CD8-positive, alpha-beta memory T cell (primary cell): ENCODE results near the gene MVP. TPM values are rescaled to one million over a fixed set of nuclear protein-coding genes. Genes with fewer than 3 reads are reported as not detected.
A peak's percentile ranks its signal among the peaks of the same experiment; 100 is the strongest.
"Not testable (repeated sequence)": the region's sequence is repeated elsewhere in the genome, so short reads cannot be mapped to it uniquely, and the experiment has no call there.

Source experiments
- CTCF ChIA-PET: fragments of 350-600 bp; sonication (Branson Sonifier 250); formaldehyde crosslinking; loops from one replicate; lab custom pipeline; 2021; ENCODE audit warnings: antibody characterized with exemption; lab: Charles Lee
- POLR2A ChIA-PET: fragments of 350-600 bp; sonication (Branson Sonifier 250); formaldehyde crosslinking; loops from one replicate; lab custom pipeline; 2021; ENCODE audit warnings: antibody characterized with exemption; lab: Charles Lee
- DNase-seq, 5 donors: peaks; one replicate each; pipeline versions ENCODE4 v3.0.0 to v3.0.0-alpha.2; 2020 to 2022; ENCODE audit warnings: mixed read lengths in 1 of 5
- H3K27ac ChIP-seq: one replicate; pipeline ENCODE4 v1.7.0; 2013; ENCODE audit warnings: low read depth, mild to moderate bottlenecking, low read length, moderate library complexity
- H3K27me3 ChIP-seq: 2 replicates; pipeline ENCODE4 v1.7.0; 2013; ENCODE audit warnings: low read length, mild to moderate bottlenecking; ENCODE audit not compliant: insufficient read depth, poor library complexity, severe bottlenecking
- H3K36me3 ChIP-seq: 2 replicates; pipeline ENCODE4 v1.7.0; 2013; ENCODE audit warnings: mild to moderate bottlenecking, low read length, moderate library complexity; ENCODE audit not compliant: insufficient read depth
- H3K4me1 ChIP-seq: 2 replicates; pipeline ENCODE4 v1.7.0; 2013; ENCODE audit warnings: mild to moderate bottlenecking, low read length, moderate library complexity; ENCODE audit not compliant: insufficient read depth
- H3K4me3 ChIP-seq: 2 replicates; pipeline ENCODE4 v1.7.0; 2013; ENCODE audit warnings: mild to moderate bottlenecking, low read length
- H3K9me3 ChIP-seq: 2 replicates; pipeline ENCODE4 v1.7.0; 2013; ENCODE audit warnings: mild to moderate bottlenecking, low read length
- H3K27ac Mint-ChIP-seq, 8 donors: one replicate each; pipeline ENCODE4 v1.8.0; 2020 to 2021; ENCODE audit warnings: mixed read lengths in 8 of 8, mild to moderate bottlenecking in 6 of 8, inconsistent platforms in 3 of 8, moderate library complexity in 3 of 8
- H3K27me3 Mint-ChIP-seq, 2 donors: one replicate each; pipeline ENCODE4 v1.8.0; 2020 to 2021; ENCODE audit warnings: mixed read lengths in 2 of 2, mild to moderate bottlenecking in 1 of 2, moderate library complexity in 1 of 2
- H3K36me3 Mint-ChIP-seq, 3 donors: one replicate each; pipeline ENCODE4 v1.8.0; 2020 to 2021; ENCODE audit warnings: mixed read lengths in 3 of 3, inconsistent platforms in 1 of 3, mild to moderate bottlenecking in 1 of 3
- H3K4me1 Mint-ChIP-seq, 3 donors: one replicate each; pipeline ENCODE4 v1.8.0; 2020 to 2021; ENCODE audit warnings: mixed read lengths in 3 of 3, inconsistent platforms in 1 of 3, mild to moderate bottlenecking in 1 of 3
- H3K4me3 Mint-ChIP-seq, 7 donors: one replicate each; pipeline ENCODE4 v1.8.0; 2020 to 2021; ENCODE audit warnings: mixed read lengths in 7 of 7, mild to moderate bottlenecking in 6 of 7, moderate library complexity in 4 of 7, inconsistent platforms in 2 of 7
- H3K9me3 Mint-ChIP-seq, 5 donors: one replicate each; pipeline ENCODE4 v1.8.0; 2020 to 2022; ENCODE audit warnings: mixed read lengths in 5 of 5, mild to moderate bottlenecking in 3 of 5, moderate library complexity in 2 of 5, inconsistent platforms in 1 of 5
- polyA plus RNA-seq: library from polyadenylated mRNA; unstranded; fragments of 300-500 nt; fragmentation: Illumina TruSeq; gene quantifications from one replicate; pipeline ENCODE4 v1.2.3, GENCODE V29; 2021
- total RNA-seq, 2 experiments: library from RNA; stranded (reverse); gene quantifications; one replicate each; pipeline ENCODE4 v1.2.3, GENCODE V29; 2021

The MVP gene
- total RNA-seq: 10 to 100 TPM; 54.5 to 55.4 TPM
- polyA plus RNA-seq: 155 TPM

GRCh38 chr16:29820271-29820701, at the start of gene MVP:
Gene MVP (plus strand): TSS chr16:29820462. CDS start chr16:29830550, 10,088 bp downstream.
- POLR2A ChIA-PET: interaction anchor here (0.7 to 3.1 kb wide), 7 partner anchors 10 to 120 kb away, joined by 3 to 17 read pairs (median 6); partner anchors contain the start of genes KIF22 and MAZ
- Histone ChIP-seq H3K4me3 (peak within 1 kb of the TSS; percentile 79), H3K27me3 (no peaks in the 10 kb centered on the region), H3K27ac (peak within 1 kb of the TSS; percentile 60), H3K4me1 (peaks cover 79% of the 10 kb centered on the region), H3K9me3 (no peaks in the 10 kb centered on the region), H3K36me3 (peaks cover 15% of the 10 kb centered on the region)
- Mint-ChIP-seq H3K4me3 (peak within 1 kb of the TSS; percentile 93 to 99 (median 96)), H3K4me1 (peaks cover 58 to 79% (median 70%) of the 10 kb centered on the region in 3 donors), H3K27ac (peak within 1 kb of the TSS; percentile 72 to 98 (median 94)), H3K27me3 (peaks cover 0 to 2% of the 10 kb centered on the region in 2 donors), H3K36me3 (peaks cover 0 to 42% (median 6%) of the 10 kb centered on the region in 3 donors), H3K9me3 (no peaks in the 10 kb centered on the region)
- DNase-seq: peak in 2 of 5 donors; percentile 37 to 50
- CTCF ChIA-PET: interaction anchor here (0.7 to 8.7 kb wide), 7 partner anchors 8 to 144 kb away, joined by 3 to 92 read pairs (median 6); partner anchors contain the start of gene MAZ

GRCh38 chr16:29772330-29772729, 47.9 kb upstream of the MVP start:
- H3K9me3 Mint-ChIP-seq, CTCF ChIA-PET, H3K27me3 Mint-ChIP-seq, H3K27ac ChIP-seq, POLR2A ChIA-PET, H3K36me3 Mint-ChIP-seq, DNase-seq, H3K9me3 ChIP-seq, H3K36me3 ChIP-seq, H3K4me1 ChIP-seq, H3K27me3 ChIP-seq, H3K4me3 ChIP-seq, H3K4me1 Mint-ChIP-seq, H3K4me3 Mint-ChIP-seq: not testable (repeated sequence)
- peak overlapping the region in 2 of 8 donors; percentile 13 to 41 for H3K27ac Mint-ChIP-seq

GRCh38 chr16:29774730-29775129, 45.5 kb upstream of the MVP start:
- POLR2A ChIA-PET: interaction anchor here (0.6 to 0.7 kb wide), 2 partner anchors 20 to 41 kb away, joined by 6 read pairs; no protein-coding TSS in a partner anchor
- Histone ChIP-seq H3K4me3 (no peak overlapping the region), H3K9me3 (no peaks in the 10 kb centered on the region), H3K27ac (no peak overlapping the region), H3K36me3 (no peaks in the 10 kb centered on the region), H3K4me1 (no peaks in the 10 kb centered on the region), H3K27me3 (no peaks in the 10 kb centered on the region)
- Mint-ChIP-seq H3K27ac (peak overlapping the region in 1 of 8 donors; percentile 59), H3K9me3 (no peaks in the 10 kb centered on the region), H3K36me3 (peaks cover 0 to 2% (median 0%) of the 10 kb centered on the region in 3 donors), H3K4me3 (no peak overlapping the region), H3K4me1 (peaks cover 0 to 4% (median 3%) of the 10 kb centered on the region in 3 donors), H3K27me3 (no peaks in the 10 kb centered on the region)
- CTCF ChIA-PET: interaction anchor here (1.1 to 1.7 kb wide), 3 partner anchors 10 to 258 kb away, joined by 3 to 5 read pairs (median 4); no protein-coding TSS in a partner anchor
- DNase-seq: peak in 1 of 5 donors; percentile 8

- Histone ChIP-seq H3K4me3 (no peak overlapping the region), H3K27me3 (no peaks in the 10 kb centered on the region), H3K9me3 (no peaks in the 10 kb centered on the region), H3K4me1 (no peaks in the 10 kb centered on the region), H3K36me3 (no peaks in the 10 kb centered on the region), H3K27ac (no peak overlapping the region)
- Mint-ChIP-seq H3K9me3 (no peaks in the 10 kb centered on the region), H3K4me1 (peaks cover 0 to under 1% (median 0%) of the 10 kb centered on the region in 3 donors), H3K27me3 (peaks cover 0 to 2% of the 10 kb centered on the region in 2 donors), H3K36me3 (no peaks in the 10 kb centered on the region), H3K27ac (peak overlapping the region in 1 of 8 donors; percentile 51), H3K4me3 (no peak overlapping the region)
- ChIA-PET POLR2A (no interaction called here), CTCF (interaction anchor here (1.1 to 1.7 kb wide), 2 partner anchors 9 to 256 kb away, joined by 4 to 5 read pairs; no protein-coding TSS in a partner anchor)
- DNase-seq: peak in 1 of 5 donors; percentile 13
Observed at GRCh38 chr16:29775742-29776408, 44.4 kb upstream of the MVP start.

GRCh38 chr16:29777576-29778350, 42.5 kb upstream of the MVP start, which contains the start of gene ZG16:
Gene ZG16 (plus strand): TSS chr16:29778256. CDS start chr16:29779267, 1,011 bp downstream.
- Histone ChIP-seq H3K27me3 (no peaks in the 10 kb centered on the region), H3K4me1 (no peaks in the 10 kb centered on the region), H3K9me3 (no peaks in the 10 kb centered on the region), H3K27ac (no peak within 1 kb of the TSS), H3K4me3 (no peak within 1 kb of the TSS), H3K36me3 (no peaks in the 10 kb centered on the region)
- no peaks in the 10 kb centered on the region for H3K9me3 Mint-ChIP-seq
- CTCF ChIA-PET: interaction anchor here (0.8 to 1.8 kb wide), 5 partner anchors 9 to 76 kb away, joined by 3 to 6 read pairs (median 3); partner anchors contain the start of gene KIF22
- H3K27me3 Mint-ChIP-seq: peaks cover 0 to 2% of the 10 kb centered on the region in 2 donors
- H3K4me3 Mint-ChIP-seq: no peak within 1 kb of the TSS
- H3K27ac Mint-ChIP-seq: peak within 1 kb of the TSS in 3 of 8 donors; percentile 27 to 57 (median 51)
- peaks cover 0 to 2% (median 0%) of the 10 kb centered on the region in 3 donors for H3K36me3 Mint-ChIP-seq
- peaks cover 0 to 5% (median 0%) of the 10 kb centered on the region in 3 donors for H3K4me1 Mint-ChIP-seq
- POLR2A ChIA-PET: interaction anchor here (0.6 kb wide), 1 partner anchor 36 kb away, joined by 5 read pairs; no protein-coding TSS in a partner anchor
- peak in 1 of 5 donors; percentile 10 for DNase-seq

DNA sequence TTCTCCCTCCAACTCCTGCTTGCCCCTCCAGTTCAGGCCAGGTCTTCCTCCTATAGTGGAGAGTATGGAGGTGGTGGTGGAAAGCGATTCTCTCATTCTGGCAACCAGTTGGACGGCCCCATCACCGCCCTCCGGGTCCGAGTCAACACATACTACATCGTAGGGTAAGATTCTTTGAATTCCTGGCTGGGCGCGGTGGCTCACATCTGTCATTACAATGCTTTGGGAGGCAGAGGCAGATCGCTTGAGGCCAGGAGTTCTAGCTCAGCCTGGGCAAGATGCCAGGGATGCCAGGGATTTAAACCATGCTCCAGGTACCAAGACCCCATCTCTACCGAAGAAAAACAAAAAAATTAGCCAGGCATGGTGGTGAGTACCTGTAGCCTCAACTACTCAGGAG, 40.8 kb upstream of the MVP start:
- no peak overlapping the region for H3K27ac ChIP-seq
- H3K27me3 Mint-ChIP-seq: peaks cover 0 to 2% of the 10 kb centered on the region in 2 donors
- peaks cover 3 to 13% (median 5%) of the 10 kb centered on the region in 3 donors for H3K4me1 Mint-ChIP-seq
- H3K9me3 Mint-ChIP-seq: no peaks in the 10 kb centered on the region
- H3K36me3 ChIP-seq: no peaks in the 10 kb centered on the region
- no peak overlapping the region for H3K27ac Mint-ChIP-seq
- ChIA-PET POLR2A (no interaction called here), CTCF (interaction anchor here (0.9 to 1.8 kb wide), 2 partner anchors 11 to 14 kb away, joined by 3 to 6 read pairs; partner anchors contain the start of gene KIF22)
- H3K4me3 ChIP-seq: no peak overlapping the region
- H3K36me3 Mint-ChIP-seq: peaks cover 0 to 2% (median 0%) of the 10 kb centered on the region in 3 donors
- no peaks in the 10 kb centered on the region for H3K27me3 ChIP-seq
- H3K4me1 ChIP-seq: peaks cover 2% of the 10 kb centered on the region
- no peak overlapping the region for H3K4me3 Mint-ChIP-seq
- no peaks in the 10 kb centered on the region for H3K9me3 ChIP-seq
- no peak for DNase-seq

GRCh38 chr16:29783094-29783953, 36.9 kb upstream of the MVP start:
- H3K36me3 ChIP-seq, H3K4me3 Mint-ChIP-seq, H3K9me3 Mint-ChIP-seq, H3K9me3 ChIP-seq, H3K27me3 ChIP-seq, H3K27ac ChIP-seq, H3K4me3 ChIP-seq, H3K36me3 Mint-ChIP-seq, H3K27me3 Mint-ChIP-seq: not testable (repeated sequence)
- DNase-seq: peak in 1 of 5 donors; percentile 13
- ChIA-PET CTCF (interaction anchor here (5.1 kb wide), 1 partner anchor 83 kb away, joined by 53 read pairs; no protein-coding TSS in a partner anchor), POLR2A (interaction anchor here (0.6 kb wide), 1 partner anchor 10 kb away, joined by 5 read pairs; no protein-coding TSS in a partner anchor)
- H3K4me1 ChIP-seq: peaks cover 14% of the 10 kb centered on the region
- H3K4me1 Mint-ChIP-seq: peaks cover 12 to 24% (median 20%) of the 10 kb centered on the region in 3 donors
- peak overlapping the region in 3 of 8 donors; percentile 20 to 74 (median 29) for H3K27ac Mint-ChIP-seq
